HG03460 (cell line): ENCODE measurements around the gene C2CD4C.
"Not testable (repeated sequence)": the region's sequence is repeated elsewhere in the genome, so short reads cannot be mapped to it uniquely, and the experiment has no call there.

ENCODE experiments used
- ATAC-seq: cut with Tn5 transposase; IDR thresholded peaks from one replicate; pipeline ENCODE4 v1.9.1; 2021; ENCODE audit not compliant: unreplicated experiment

The C2CD4C gene

GRCh38 chr19:439167-439900, 30.4 kb upstream of the C2CD4C start:
- no peak for ATAC-seq

GRCh38 chr19:438416-438958, 29.5 kb upstream of the C2CD4C start:
- ATAC-seq, result no peak

GRCh38 chr19:437041-437440, 28.1 kb upstream of the C2CD4C start:
- no peak for ATAC-seq

GRCh38 chr19:436413-436950, 27.5 kb upstream of the C2CD4C start:
- no peak for ATAC-seq

GRCh38 chr19:435707-436412, 26.9 kb upstream of the C2CD4C start:
- no peak for ATAC-seq

GRCh38 chr19:435056-435706, 26.2 kb upstream of the C2CD4C start:
- no peak for ATAC-seq

GRCh38 chr19:434152-434960, 25.4 kb upstream of the C2CD4C start:
- ATAC-seq, result no peak

GRCh38 chr19:430701-431100, 21.8 kb upstream of the C2CD4C start:
- no peak for ATAC-seq

GRCh38 chr19:428149-428548, 19.2 kb upstream of the C2CD4C start:
- no peak for ATAC-seq

GRCh38 chr19:427675-428074, 18.7 kb upstream of the C2CD4C start:
- ATAC-seq, result not testable (repeated sequence)

- no peak for ATAC-seq
Observed at GRCh38 chr19:426725-427445, 17.9 kb upstream of the C2CD4C start.

- no peak for ATAC-seq
Observed at GRCh38 chr19:425056-425455, 16.1 kb upstream of the C2CD4C start.

GRCh38 chr19:424546-424945, 15.6 kb upstream of the C2CD4C start:
- ATAC-seq, result no peak

- no peak for ATAC-seq
Observed at GRCh38 chr19:423691-424466, 14.9 kb upstream of the C2CD4C start.

- not testable (repeated sequence) for ATAC-seq
Observed at GRCh38 chr19:422917-423226, 13.9 kb upstream of the C2CD4C start.

GRCh38 chr19:422213-422916, 13.4 kb upstream of the C2CD4C start:
- no peak for ATAC-seq

- no peak for ATAC-seq
Observed at GRCh38 chr19:419721-420515, 11.0 kb upstream of the C2CD4C start.
